Prostate gland (tissue), 2 donors: ENCODE results near the gene ITGA2B. TPM values are rescaled to one million over a fixed set of nuclear protein-coding genes. Genes with fewer than 3 reads are reported as not detected.

ENCODE experiments used
- DNase-seq: peaks from one replicate; pipeline ENCODE4 v3.0.0-alpha.2; 2019; ENCODE audit warnings: low spot score
- H3K27ac ChIP-seq, 2 donors: fragments of 200-600 bp; sonication (generic); 2 replicates each; pipeline ENCODE4 v1.5.1; 2017 to 2019
- H3K27me3 ChIP-seq: fragments of 200-600 bp; sonication (generic); replicated peaks from 2 replicates; pipeline ENCODE4 v1.5.1; 2019; ENCODE audit not compliant: insufficient read depth
- H3K36me3 ChIP-seq, 2 donors: fragments of 200-600 bp; sonication (generic); 1 replicate in 1 of 2; 2 replicates in 1 of 2; pipeline versions ENCODE4 v1.5.1 to v1.8.1; 2017 to 2019
- H3K4me1 ChIP-seq: fragments of 200-600 bp; sonication (generic); replicated peaks from 2 replicates; pipeline ENCODE4 v1.5.1; 2019
- H3K4me3 ChIP-seq, 2 donors: fragments of 200-600 bp; sonication (generic); 2 replicates each; pipeline ENCODE4 v1.5.1; 2017 to 2019
- H3K9me3 ChIP-seq: fragments of 200-600 bp; sonication (generic); 2 replicates; pipeline ENCODE4 v1.5.1; 2017
- CTCF ChIP-seq, 4 experiments: fragments of 200-600 bp in 2 of 4; fragments of 450-650 bp in 2 of 4; sonication (generic) in 2 of 4; IDR thresholded peaks; 1 replicate in 3 of 4; 2 replicates in 1 of 4; pipeline ENCODE4 v1.5.1; 2016 to 2019; ENCODE audit warnings: antibody characterized with exemption in 4 of 4, mild to moderate bottlenecking in 2 of 4, moderate library complexity in 2 of 4
- POLR2A ChIP-seq: fragments of 450-650 bp; IDR thresholded peaks from one replicate; pipeline ENCODE4 v1.6.1; 2016; ENCODE audit warnings: antibody characterized with exemption, mild to moderate bottlenecking
- POLR2AphosphoS5 ChIP-seq: sonication (generic); formaldehyde crosslinking; IDR thresholded peaks from one replicate; pipeline ENCODE4 v1.6.1; 2017; ENCODE audit warnings: antibody characterized with exemption
- WGBS: methylation state at CpG from one replicate; pipeline ENCODE4 v1.1.5; 2018; 5-methylcytosine and 5-hydroxymethylcytosine counted together
- intact Hi-C: fragments of 100-400 bp; cut with DNase I; formaldehyde crosslinking; loops from one replicate; pipeline ENCODE4 v1.14.2; 2022
- total RNA-seq, 2 donors: library from RNA; depleted of rRNA; stranded (reverse); fragments of >200 nt; gene quantifications; one replicate each; pipeline ENCODE4 v1.1.0, GENCODE V29; 2016

The ITGA2B gene
- total RNA-seq, 2 donors from 2014 or later = 0.27 to 0.68 TPM

- no peaks in the 10 kb centered on the region for H3K36me3 ChIP-seq
- H3K4me1 ChIP-seq = no peaks in the 10 kb centered on the region
- intact Hi-C loops = no loop called here
- TF ChIP-seq CTCF (IDR thresholded peaks at IDR 0.05) = no peak
- no peak for TF ChIP-seq POLR2AphosphoS5
- no peak for TF ChIP-seq POLR2A
- DNase-seq = no peak
- H3K27ac ChIP-seq = no peak overlapping the region
- WGBS = 91% methylated on average over 3 of the region's 3 CpGs
- H3K4me3 ChIP-seq = no peak overlapping the region
- H3K9me3 ChIP-seq = no peaks in the 10 kb centered on the region
- no peaks in the 10 kb centered on the region for H3K27me3 ChIP-seq
Observed at GRCh38 chr17:44424828-44425461, 35.5 kb upstream of the ITGA2B start.

- Histone ChIP-seq H3K4me3 (no peak overlapping the region), H3K9me3 (no peaks in the 10 kb centered on the region), H3K27me3 (no peaks in the 10 kb centered on the region), H3K4me1 (no peaks in the 10 kb centered on the region), H3K36me3 (no peaks in the 10 kb centered on the region), H3K27ac (no peak overlapping the region)
- DNase-seq = no peak
- intact Hi-C loops = no loop called here
- 72% methylated on average over 2 of the region's 2 CpGs for WGBS
- TF ChIP-seq CTCF (IDR thresholded peaks at IDR 0.05) (no peak), POLR2AphosphoS5 (no peak), POLR2A (no peak)
Observed at GRCh38 chr17:44417553-44417952, 28.1 kb upstream of the ITGA2B start.

- TF ChIP-seq POLR2A (no peak), POLR2AphosphoS5 (no peak), CTCF (IDR thresholded peaks at IDR 0.05) (no peak)
- intact Hi-C loops = no loop called here
- Histone ChIP-seq H3K4me1 (no peaks in the 10 kb centered on the region), H3K27me3 (no peaks in the 10 kb centered on the region), H3K27ac (no peak overlapping the region), H3K9me3 (no peaks in the 10 kb centered on the region), H3K36me3 (no peaks in the 10 kb centered on the region), H3K4me3 (no peak overlapping the region)
- 98% methylated on average over 2 of the region's 2 CpGs for WGBS
- no peak for DNase-seq
Observed at GRCh38 chr17:44416558-44417289, 27.3 kb upstream of the ITGA2B start.

GRCh38 chr17:44414394-44415155, 25.1 kb upstream of the ITGA2B start:
- Histone ChIP-seq H3K27ac (no peak overlapping the region), H3K9me3 (no peaks in the 10 kb centered on the region), H3K4me3 (no peak overlapping the region), H3K27me3 (no peaks in the 10 kb centered on the region), H3K36me3 (no peaks in the 10 kb centered on the region), H3K4me1 (no peaks in the 10 kb centered on the region)
- intact Hi-C loops = no loop called here
- DNase-seq = no peak
- 100% methylated on average over 1 of the region's 1 CpG for WGBS
- TF ChIP-seq POLR2AphosphoS5 (no peak), CTCF (IDR thresholded peaks at IDR 0.05) (no peak), POLR2A (no peak)
